Measurements from ENCODE around the gene PARD3.

PARD3 gene

DNA sequence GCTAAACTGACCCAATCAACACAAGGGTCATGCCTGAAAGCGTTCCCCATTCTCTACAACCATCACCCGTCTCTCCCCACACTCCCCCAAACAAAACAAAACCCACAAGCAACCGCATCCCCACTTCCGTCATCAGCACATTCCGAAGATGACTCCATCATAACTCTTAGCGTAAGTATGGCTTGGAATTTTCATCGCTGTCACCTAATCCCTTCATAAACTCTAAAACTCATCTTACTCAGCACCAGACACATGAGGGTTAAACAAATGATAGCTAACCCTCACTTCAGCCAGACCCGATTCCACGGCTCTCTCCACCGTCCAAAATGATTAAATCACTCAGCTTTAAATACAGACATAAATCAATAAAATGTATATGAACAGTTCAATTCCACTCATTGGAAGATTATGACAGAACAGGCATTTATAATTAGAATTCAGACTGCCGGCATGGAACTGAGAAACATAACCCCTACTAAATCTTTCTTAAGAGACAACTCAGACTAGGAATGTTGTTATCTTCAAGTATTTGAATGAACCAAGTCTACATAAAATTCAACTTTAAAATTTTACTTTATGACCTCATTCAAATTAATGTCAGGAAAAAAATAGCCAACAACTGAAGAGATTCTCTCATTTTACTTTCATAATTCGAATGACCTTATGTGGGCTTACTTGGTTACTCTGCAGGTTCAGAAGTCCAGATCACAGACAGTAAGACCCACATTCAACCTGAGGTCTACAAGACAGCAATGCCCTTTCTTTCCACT lies 215.9 kb downstream of the PARD3 start:
- Histone ChIP-seq H3K27me3 (ENCODE audit: control insufficient read depth, low read length) (no peaks in the 10 kb centered on the region), H3K27ac (ENCODE audit: low read depth, low read length) (no peak overlapping the region), H4K20me1 (ENCODE audit: control insufficient read depth, insufficient read depth, low read depth, low read length) (no peaks in the 10 kb centered on the region), H3F3A (ENCODE audit: control insufficient read depth, insufficient read depth) (no peaks in the 10 kb centered on the region), H3K4me3 (ENCODE audit: low read length) (no peak overlapping the region), H3K36me3 (ENCODE audit: control insufficient read depth, low read length) (no peaks in the 10 kb centered on the region), H3K4me1 (ENCODE audit: control insufficient read depth, low read length) (no peaks in the 10 kb centered on the region), H3K9me2 (replicated peaks; ENCODE audit: control insufficient read depth, low read length) (no peaks in the 10 kb centered on the region), H3K9me3 (ENCODE audit: control insufficient read depth, insufficient read depth, low read length) (no peaks in the 10 kb centered on the region), H3K4me2 (ENCODE audit: low read length) (no peak overlapping the region), H3K79me2 (ENCODE audit: control insufficient read depth, low read length) (no peaks in the 10 kb centered on the region)
- TF ChIP-seq CTCF (IDR thresholded peaks at IDR 0.05; ENCODE audit: low read depth, low read length, poor library complexity, severe bottlenecking) (no peak), EZH2phosphoT487 (IDR thresholded peaks at IDR 0.05; ENCODE audit: borderline replicate concordance, low read length) (no peak)

GRCh38 chr10:34596351-34596750 lies 218.7 kb downstream of the PARD3 start:
- Histone ChIP-seq H3F3A (ENCODE audit: control insufficient read depth, insufficient read depth) (no peaks in the 10 kb centered on the region), H3K27ac (ENCODE audit: low read depth, low read length) (no peak overlapping the region), H4K20me1 (ENCODE audit: control insufficient read depth, insufficient read depth, low read depth, low read length) (no peaks in the 10 kb centered on the region), H3K79me2 (ENCODE audit: control insufficient read depth, low read length) (no peaks in the 10 kb centered on the region), H3K9me3 (ENCODE audit: control insufficient read depth, insufficient read depth, low read length) (no peaks in the 10 kb centered on the region), H3K4me2 (ENCODE audit: low read length) (no peak overlapping the region), H3K4me1 (ENCODE audit: control insufficient read depth, low read length) (no peaks in the 10 kb centered on the region), H3K4me3 (ENCODE audit: low read length) (no peak overlapping the region), H3K27me3 (ENCODE audit: control insufficient read depth, low read length) (no peaks in the 10 kb centered on the region), H3K9me2 (replicated peaks; ENCODE audit: control insufficient read depth, low read length) (no peaks in the 10 kb centered on the region), H3K36me3 (ENCODE audit: control insufficient read depth, low read length) (no peaks in the 10 kb centered on the region)
- TF ChIP-seq CTCF (IDR thresholded peaks at IDR 0.05; ENCODE audit: low read depth, low read length, poor library complexity, severe bottlenecking) (no peak), EZH2phosphoT487 (IDR thresholded peaks at IDR 0.05; ENCODE audit: borderline replicate concordance, low read length) (no peak)

- H3K79me2 ChIP-seq (ENCODE audit: control insufficient read depth, low read length): no peaks in the 10 kb centered on the region
- H3K27ac ChIP-seq (ENCODE audit: low read depth, low read length): no peak overlapping the region
- H3K4me3 ChIP-seq (ENCODE audit: low read length): no peak overlapping the region
- H3K4me2 ChIP-seq (ENCODE audit: low read length): no peak overlapping the region
- H3K36me3 ChIP-seq (ENCODE audit: control insufficient read depth, low read length): no peaks in the 10 kb centered on the region
- no peaks in the 10 kb centered on the region for H4K20me1 ChIP-seq (ENCODE audit: control insufficient read depth, insufficient read depth, low read depth, low read length)
- no peaks in the 10 kb centered on the region for H3F3A ChIP-seq (ENCODE audit: control insufficient read depth, insufficient read depth)
- H3K27me3 ChIP-seq (ENCODE audit: control insufficient read depth, low read length): no peaks in the 10 kb centered on the region
- H3K4me1 ChIP-seq (ENCODE audit: control insufficient read depth, low read length): no peaks in the 10 kb centered on the region
- TF ChIP-seq EZH2phosphoT487 (IDR thresholded peaks at IDR 0.05; ENCODE audit: borderline replicate concordance, low read length) (no peak), CTCF (IDR thresholded peaks at IDR 0.05; ENCODE audit: low read depth, low read length, poor library complexity, severe bottlenecking) (no peak)
- H3K9me3 ChIP-seq (ENCODE audit: control insufficient read depth, insufficient read depth, low read length): no peaks in the 10 kb centered on the region
- H3K9me2 ChIP-seq (replicated peaks; ENCODE audit: control insufficient read depth, low read length): no peaks in the 10 kb centered on the region
Observed at GRCh38 chr10:34593930-34594329, 221.2 kb downstream of the PARD3 start.
